ENCODE results near the gene ADCY5.

ADCY5 gene

GRCh38 chr3:123342631-123343080 is 106.2 kb downstream of the ADCY5 start:
- Histone ChIP-seq H3K4me1 (ENCODE audit: control insufficient read depth in 1 of 2, insufficient read depth in 2 of 2, low read length in 2 of 2) (peaks cover 0 to 34% of the 10 kb centered on the region in 2 donors), H3K4me3 (ENCODE audit: low read depth in 1 of 2, low read length in 2 of 2) (no peak overlapping the region), H3K27ac (ENCODE audit: low read length) (no peak overlapping the region), H3K27me3 (ENCODE audit: low read depth, low read length) (no peaks in the 10 kb centered on the region), H3K9me3 (ENCODE audit: control insufficient read depth in 1 of 2, low read length in 2 of 2) (no peaks in the 10 kb centered on the region), H3K36me3 (ENCODE audit: control insufficient read depth in 1 of 2, insufficient read depth in 2 of 2, low read length in 2 of 2) (no peaks in the 10 kb centered on the region)

- no peak overlapping the region for H3K27ac ChIP-seq (ENCODE audit: low read length)
- H3K4me3 ChIP-seq (ENCODE audit: low read depth in 1 of 2, low read length in 2 of 2), result no peak overlapping the region
- no peaks in the 10 kb centered on the region for H3K27me3 ChIP-seq (ENCODE audit: low read depth, low read length)
- H3K36me3 ChIP-seq (ENCODE audit: control insufficient read depth in 1 of 2, insufficient read depth in 2 of 2, low read length in 2 of 2), result no peaks in the 10 kb centered on the region
- peaks cover 0 to 33% of the 10 kb centered on the region in 2 donors for H3K4me1 ChIP-seq (ENCODE audit: control insufficient read depth in 1 of 2, insufficient read depth in 2 of 2, low read length in 2 of 2)
- H3K9me3 ChIP-seq (ENCODE audit: control insufficient read depth in 1 of 2, low read length in 2 of 2), result no peaks in the 10 kb centered on the region
Measured at GRCh38 chr3:123341871-123342630, 106.8 kb downstream of the ADCY5 start.

DNA sequence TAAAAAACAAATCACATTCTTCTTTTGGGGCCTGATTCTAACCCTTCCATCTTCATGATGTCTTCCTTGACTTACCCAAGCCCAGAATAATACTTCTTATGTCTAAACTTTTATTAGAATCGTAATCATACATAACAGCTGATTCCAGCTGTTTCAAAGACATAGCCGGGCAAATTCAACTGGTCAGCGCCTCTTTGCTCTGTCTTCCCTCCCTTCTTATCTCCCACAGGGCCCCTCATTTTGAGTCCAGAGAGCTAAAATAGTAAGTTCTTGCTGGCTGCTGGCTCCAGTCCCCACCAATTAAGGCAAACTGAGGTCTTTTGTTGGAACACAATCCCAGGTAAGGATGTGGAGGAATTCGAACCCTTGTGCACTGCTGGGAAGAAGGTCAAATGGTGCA is 108.6 kb downstream of the ADCY5 start:
- Histone ChIP-seq H3K36me3 (ENCODE audit: control insufficient read depth in 1 of 2, insufficient read depth in 2 of 2, low read length in 2 of 2) (no peaks in the 10 kb centered on the region), H3K27me3 (ENCODE audit: low read depth, low read length) (no peaks in the 10 kb centered on the region), H3K4me3 (ENCODE audit: low read depth in 1 of 2, low read length in 2 of 2) (no peak overlapping the region), H3K4me1 (ENCODE audit: control insufficient read depth in 1 of 2, insufficient read depth in 2 of 2, low read length in 2 of 2) (peaks cover 0 to 30% of the 10 kb centered on the region in 2 donors), H3K27ac (ENCODE audit: low read length) (no peak overlapping the region), H3K9me3 (ENCODE audit: control insufficient read depth in 1 of 2, low read length in 2 of 2) (no peaks in the 10 kb centered on the region)

DNA sequence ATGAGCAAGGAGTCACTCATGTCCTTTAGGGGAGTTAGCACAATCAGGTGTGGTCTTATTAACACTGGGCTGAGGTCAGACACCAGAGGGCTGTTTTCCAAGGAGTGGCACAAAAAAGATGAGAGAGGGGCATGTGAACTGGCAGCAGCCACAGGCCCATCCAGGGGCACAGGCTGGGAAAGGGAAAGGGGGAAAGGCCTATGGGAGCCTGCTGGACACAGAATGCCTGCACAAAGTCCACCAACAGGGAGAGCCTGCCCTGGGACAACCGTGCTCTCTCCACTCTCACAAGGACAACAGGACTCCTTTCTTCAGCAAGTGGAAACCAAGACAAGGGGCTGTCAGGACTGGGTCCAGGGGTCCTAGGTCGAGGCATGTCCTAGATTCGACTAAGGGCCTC is 109.6 kb downstream of the ADCY5 start:
- H3K4me1 ChIP-seq (ENCODE audit: control insufficient read depth in 1 of 2, insufficient read depth in 2 of 2, low read length in 2 of 2), result peaks cover 0 to 26% of the 10 kb centered on the region in 2 donors
- H3K9me3 ChIP-seq (ENCODE audit: control insufficient read depth in 1 of 2, low read length in 2 of 2), result no peaks in the 10 kb centered on the region
- no peak overlapping the region for H3K27ac ChIP-seq (ENCODE audit: low read length)
- no peak overlapping the region for H3K4me3 ChIP-seq (ENCODE audit: low read depth in 1 of 2, low read length in 2 of 2)
- H3K27me3 ChIP-seq (ENCODE audit: low read depth, low read length), result no peaks in the 10 kb centered on the region
- H3K36me3 ChIP-seq (ENCODE audit: control insufficient read depth in 1 of 2, insufficient read depth in 2 of 2, low read length in 2 of 2), result no peaks in the 10 kb centered on the region

DNA sequence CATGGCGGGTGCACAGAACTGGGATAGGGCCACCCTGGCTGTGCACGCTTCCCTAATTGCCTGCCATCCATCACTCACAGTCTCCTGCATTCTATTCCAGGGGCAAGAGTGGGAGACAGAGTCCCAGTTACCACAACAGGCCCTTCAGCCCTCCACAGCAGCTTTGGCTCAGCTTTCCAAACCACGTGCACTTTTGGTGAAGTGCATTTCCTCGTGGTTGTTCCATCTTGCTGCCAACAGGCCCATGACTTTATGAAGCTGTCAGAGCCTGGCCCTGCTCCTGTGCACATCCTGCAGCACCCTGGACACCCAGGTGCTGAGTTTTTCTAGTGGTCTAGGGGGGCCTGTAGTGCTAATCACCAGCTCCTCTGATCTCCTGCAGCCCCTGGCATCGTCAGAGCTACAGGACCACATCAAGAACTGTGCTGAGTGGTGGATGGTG is 110.2 kb downstream of the ADCY5 start:
- no peak overlapping the region for H3K4me3 ChIP-seq (ENCODE audit: low read depth in 1 of 2, low read length in 2 of 2)
- no peak overlapping the region for H3K27ac ChIP-seq (ENCODE audit: low read length)
- peaks cover 0 to 20% of the 10 kb centered on the region in 2 donors for H3K4me1 ChIP-seq (ENCODE audit: control insufficient read depth in 1 of 2, insufficient read depth in 2 of 2, low read length in 2 of 2)
- H3K27me3 ChIP-seq (ENCODE audit: low read depth, low read length), result no peaks in the 10 kb centered on the region
- H3K9me3 ChIP-seq (ENCODE audit: control insufficient read depth in 1 of 2, low read length in 2 of 2), result no peaks in the 10 kb centered on the region
- H3K36me3 ChIP-seq (ENCODE audit: control insufficient read depth in 1 of 2, insufficient read depth in 2 of 2, low read length in 2 of 2), result no peaks in the 10 kb centered on the region

- no peak overlapping the region for H3K4me3 ChIP-seq (ENCODE audit: low read depth in 1 of 2, low read length in 2 of 2)
- no peaks in the 10 kb centered on the region for H3K27me3 ChIP-seq (ENCODE audit: low read depth, low read length)
- H3K4me1 ChIP-seq (ENCODE audit: control insufficient read depth in 1 of 2, insufficient read depth in 2 of 2, low read length in 2 of 2), result peaks cover 0 to 17% of the 10 kb centered on the region in 2 donors
- no peaks in the 10 kb centered on the region for H3K36me3 ChIP-seq (ENCODE audit: control insufficient read depth in 1 of 2, insufficient read depth in 2 of 2, low read length in 2 of 2)
- H3K27ac ChIP-seq (ENCODE audit: low read length), result no peak overlapping the region
- no peaks in the 10 kb centered on the region for H3K9me3 ChIP-seq (ENCODE audit: control insufficient read depth in 1 of 2, low read length in 2 of 2)
Measured at GRCh38 chr3:123337948-123338619, 110.8 kb downstream of the ADCY5 start.

GRCh38 chr3:123337226-123337625 is 111.7 kb downstream of the ADCY5 start:
- H3K27me3 ChIP-seq (ENCODE audit: low read depth, low read length), result no peaks in the 10 kb centered on the region
- H3K4me3 ChIP-seq (ENCODE audit: low read depth in 1 of 2, low read length in 2 of 2), result no peak overlapping the region
- H3K36me3 ChIP-seq (ENCODE audit: control insufficient read depth in 1 of 2, insufficient read depth in 2 of 2, low read length in 2 of 2), result no peaks in the 10 kb centered on the region
- no peaks in the 10 kb centered on the region for H3K9me3 ChIP-seq (ENCODE audit: control insufficient read depth in 1 of 2, low read length in 2 of 2)
- H3K27ac ChIP-seq (ENCODE audit: low read length), result no peak overlapping the region
- H3K4me1 ChIP-seq (ENCODE audit: control insufficient read depth in 1 of 2, insufficient read depth in 2 of 2, low read length in 2 of 2), result peaks cover 0 to 12% of the 10 kb centered on the region in 2 donors

GRCh38 chr3:123336441-123336851 is 112.4 kb downstream of the ADCY5 start:
- Histone ChIP-seq H3K9me3 (ENCODE audit: control insufficient read depth in 1 of 2, low read length in 2 of 2) (no peaks in the 10 kb centered on the region), H3K36me3 (ENCODE audit: control insufficient read depth in 1 of 2, insufficient read depth in 2 of 2, low read length in 2 of 2) (no peaks in the 10 kb centered on the region), H3K4me1 (ENCODE audit: control insufficient read depth in 1 of 2, insufficient read depth in 2 of 2, low read length in 2 of 2) (peaks cover 0 to 13% of the 10 kb centered on the region in 2 donors), H3K27ac (ENCODE audit: low read length) (no peak overlapping the region), H3K4me3 (ENCODE audit: low read depth in 1 of 2, low read length in 2 of 2) (no peak overlapping the region), H3K27me3 (ENCODE audit: low read depth, low read length) (no peaks in the 10 kb centered on the region)

- Histone ChIP-seq H3K27ac (ENCODE audit: low read length) (no peak overlapping the region), H3K27me3 (ENCODE audit: low read depth, low read length) (no peaks in the 10 kb centered on the region), H3K36me3 (ENCODE audit: control insufficient read depth in 1 of 2, insufficient read depth in 2 of 2, low read length in 2 of 2) (no peaks in the 10 kb centered on the region), H3K9me3 (ENCODE audit: control insufficient read depth in 1 of 2, low read length in 2 of 2) (no peaks in the 10 kb centered on the region), H3K4me3 (ENCODE audit: low read depth in 1 of 2, low read length in 2 of 2) (no peak overlapping the region), H3K4me1 (ENCODE audit: control insufficient read depth in 1 of 2, insufficient read depth in 2 of 2, low read length in 2 of 2) (peaks cover 0 to 17% of the 10 kb centered on the region in 2 donors)
Measured at GRCh38 chr3:123336001-123336400, 112.9 kb downstream of the ADCY5 start.

DNA sequence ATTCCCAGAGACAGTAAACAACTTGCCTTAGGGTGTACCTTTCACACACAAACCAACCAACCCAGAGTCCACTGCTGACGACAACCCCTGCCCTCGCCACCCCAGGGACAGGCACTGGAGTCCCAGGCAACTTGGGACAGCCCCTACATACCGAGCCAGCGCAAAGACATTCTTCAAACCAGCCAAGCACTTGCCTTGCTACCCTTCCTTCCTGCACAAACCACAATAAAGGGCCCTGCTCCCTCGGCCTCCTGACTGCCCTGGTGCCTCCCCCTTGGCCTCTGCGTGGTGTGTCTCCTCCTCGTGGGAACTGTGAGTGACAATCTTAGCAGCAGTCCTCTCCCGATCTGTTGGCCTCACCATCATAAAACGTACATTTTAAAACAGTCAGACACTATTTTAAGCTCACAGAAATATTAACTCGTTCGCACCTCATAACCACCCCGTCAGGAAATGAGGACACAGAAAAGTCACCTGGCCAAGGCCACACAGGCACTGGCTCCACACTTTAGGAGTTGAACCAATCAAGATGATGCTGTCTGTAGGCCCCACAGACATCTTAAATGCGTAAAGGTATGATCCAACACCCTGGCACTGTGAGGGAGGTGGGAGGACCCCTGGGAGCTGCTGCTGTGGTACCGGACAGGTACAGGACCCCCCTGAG is 113.8 kb downstream of the ADCY5 start:
- no peaks in the 10 kb centered on the region for H3K36me3 ChIP-seq (ENCODE audit: control insufficient read depth in 1 of 2, insufficient read depth in 2 of 2, low read length in 2 of 2)
- H3K4me1 ChIP-seq (ENCODE audit: control insufficient read depth in 1 of 2, insufficient read depth in 2 of 2, low read length in 2 of 2), result peaks cover 0 to 25% of the 10 kb centered on the region in 2 donors
- no peak overlapping the region for H3K27ac ChIP-seq (ENCODE audit: low read length)
- H3K27me3 ChIP-seq (ENCODE audit: low read depth, low read length), result no peaks in the 10 kb centered on the region
- H3K9me3 ChIP-seq (ENCODE audit: control insufficient read depth in 1 of 2, low read length in 2 of 2), result no peaks in the 10 kb centered on the region
- no peak overlapping the region for H3K4me3 ChIP-seq (ENCODE audit: low read depth in 1 of 2, low read length in 2 of 2)

- Histone ChIP-seq H3K9me3 (ENCODE audit: control insufficient read depth in 1 of 2, low read length in 2 of 2) (no peaks in the 10 kb centered on the region), H3K27ac (ENCODE audit: low read length) (no peak overlapping the region), H3K36me3 (ENCODE audit: control insufficient read depth in 1 of 2, insufficient read depth in 2 of 2, low read length in 2 of 2) (no peaks in the 10 kb centered on the region), H3K27me3 (ENCODE audit: low read depth, low read length) (no peaks in the 10 kb centered on the region), H3K4me3 (ENCODE audit: low read depth in 1 of 2, low read length in 2 of 2) (no peak overlapping the region), H3K4me1 (ENCODE audit: control insufficient read depth in 1 of 2, insufficient read depth in 2 of 2, low read length in 2 of 2) (peaks cover 0 to 33% of the 10 kb centered on the region in 2 donors)
Measured at GRCh38 chr3:123334056-123334455, 114.8 kb downstream of the ADCY5 start.

All from muscle layer of duodenum (tissue), 2 donors.